SK-N-MC (cell line): Measurements from ENCODE around the gene IQSEC3.
"Not testable (repeated sequence)": the region's sequence is repeated elsewhere in the genome, so short reads cannot be mapped to it uniquely, and the experiment has no call there.

Experiments
- EZH2 ChIP-seq: fragments of 200-600 bp; sonication (generic); IDR thresholded peaks from one replicate; pipeline ENCODE4 v1.6.1; 2017; ENCODE audit warnings: antibody characterized with exemption
- FOXP2 ChIP-seq: optimal IDR thresholded peaks from 2 replicates; pipeline ENCODE3; 2011; ENCODE audit warnings: mild to moderate bottlenecking, moderate library complexity; ENCODE audit not compliant: insufficient read depth; ENCODE audit errors: extremely low read length, control extremely low read depth
- POLR2AphosphoS5 ChIP-seq: IDR thresholded peaks from 2 replicates; pipeline ENCODE4 v1.6.1; 2012; ENCODE audit warnings: mild to moderate bottlenecking, low read depth, low read length, borderline replicate concordance

DNA sequence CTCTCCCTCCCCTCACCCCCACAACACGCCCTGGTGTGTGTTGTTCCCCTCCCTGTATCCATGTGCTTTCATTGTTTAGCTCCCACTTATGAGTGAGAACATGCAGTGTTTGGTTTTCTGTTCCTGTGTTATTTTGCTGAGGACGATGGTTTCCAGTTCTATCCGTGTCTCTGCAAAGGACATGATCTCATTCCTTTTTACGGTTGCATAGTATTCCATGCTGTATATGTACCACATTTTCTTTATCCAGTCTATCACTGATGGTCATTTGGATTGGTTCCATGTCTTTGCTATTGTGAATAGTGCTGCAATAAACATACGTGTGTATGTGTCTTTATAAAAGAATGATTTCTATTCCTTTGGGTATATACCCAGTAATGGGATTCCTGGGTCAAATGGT lies 20.0 kb upstream of the IQSEC3 start:
- not testable (repeated sequence) for TF ChIP-seq EZH2, POLR2AphosphoS5, FOXP2
